H1 (cell line): ENCODE results near the gene DEFB129. TPM values are rescaled to one million over a fixed set of nuclear protein-coding genes. Genes with fewer than 3 reads are reported as not detected.

Experiments
- NANOG ChIP-seq: IDR thresholded peaks from 2 replicates; pipeline ENCODE4 v1.6.1; 2011; ENCODE audit warnings: low read length, low read depth, mild to moderate bottlenecking, inconsistent platforms; ENCODE audit not compliant: insufficient read depth, poor library complexity, severe bottlenecking
- polyA plus RNA-seq, 7 experiments: library from polyadenylated mRNA; depleted of rRNA in 3 of 7; stranded (reverse) in 5 of 7; unstranded in 2 of 7; fragments of >200 nt in 5 of 7; fragments of 200-250 nt in 2 of 7; gene quantifications; 1 replicate in 5 of 7; 2 replicates in 1 of 7; 4 replicates in 1 of 7; pipeline versions ENCODE4 v1.2.1 to v1.2.3, GENCODE V29; 2011 to 2013; ENCODE audit warnings: missing spikeins in 2 of 7, mixed read lengths in 2 of 7
- total RNA-seq: library from RNA; stranded (reverse); fragmentation: NEBNext Ultra II Directional; extraction: Animal tissue kit (Norgen Biotek cat#: 25700); gene quantifications from 2 replicates; pipeline ENCODE4 v1.2.1, GENCODE V29; 2021
- TF ChIP-seq, protein P1 (sequence below): IDR thresholded peaks from 2 replicates; pipeline ENCODE4 v1.6.1; 2011; ENCODE audit warnings: low read length, improper control_type of control experiment

DEFB129 gene
- total and polyA plus RNA-seq, 2 of the 8 experiments (the other 6 are each of a cell fraction or from before 2014, with no cell fraction given): not detected

DNA sequence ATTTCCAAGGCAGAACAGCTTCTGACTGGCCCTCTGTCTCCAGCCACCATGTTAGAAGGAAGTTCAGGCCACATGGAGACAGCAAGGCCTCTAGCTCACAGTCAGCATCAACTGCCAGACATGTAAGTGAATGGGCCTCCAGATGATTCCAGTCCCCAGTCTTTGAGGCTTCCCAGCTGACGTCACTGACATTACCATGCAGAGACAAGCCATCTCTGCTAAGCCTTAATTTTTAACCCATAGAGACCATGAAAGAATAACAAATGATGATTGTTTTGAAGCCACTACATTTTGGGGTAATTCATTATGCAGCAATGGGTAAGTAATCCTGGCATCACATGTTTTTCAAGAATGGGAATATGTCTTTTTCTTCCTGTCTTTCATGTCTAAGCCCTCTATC, 11.3 kb upstream of the DEFB129 start (continued):
- no peak for TF ChIP-seq NANOG
- TF ChIP-seq, protein P1, sequence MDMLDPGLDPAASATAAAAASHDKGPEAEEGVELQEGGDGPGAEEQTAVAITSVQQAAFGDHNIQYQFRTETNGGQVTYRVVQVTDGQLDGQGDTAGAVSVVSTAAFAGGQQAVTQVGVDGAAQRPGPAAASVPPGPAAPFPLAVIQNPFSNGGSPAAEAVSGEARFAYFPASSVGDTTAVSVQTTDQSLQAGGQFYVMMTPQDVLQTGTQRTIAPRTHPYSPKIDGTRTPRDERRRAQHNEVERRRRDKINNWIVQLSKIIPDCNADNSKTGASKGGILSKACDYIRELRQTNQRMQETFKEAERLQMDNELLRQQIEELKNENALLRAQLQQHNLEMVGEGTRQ: no peak
